H1 (cell line): ENCODE data around the gene MMP28. TPM values are rescaled to one million over a fixed set of nuclear protein-coding genes. Genes with fewer than 3 reads are reported as not detected.

ENCODE experiments used
- polyA plus RNA-seq, 7 experiments: library from polyadenylated mRNA; depleted of rRNA in 3 of 7; stranded (reverse) in 5 of 7; unstranded in 2 of 7; fragments of >200 nt in 5 of 7; fragments of 200-250 nt in 2 of 7; gene quantifications; 1 replicate in 5 of 7; 2 replicates in 1 of 7; 4 replicates in 1 of 7; pipeline versions ENCODE4 v1.2.1 to v1.2.3, GENCODE V29; 2011 to 2013; ENCODE audit warnings: missing spikeins in 2 of 7, mixed read lengths in 2 of 7
- total RNA-seq: library from RNA; stranded (reverse); fragmentation: NEBNext Ultra II Directional; extraction: Animal tissue kit (Norgen Biotek cat#: 25700); gene quantifications from 2 replicates; pipeline ENCODE4 v1.2.1, GENCODE V29; 2021

Gene MMP28
- total and polyA plus RNA-seq, 2 of the 8 experiments (the other 6 are each of a cell fraction or from before 2014, with no cell fraction given), result not detected

Other genes starting within 250 kb of the MMP28 start
- not detected in 2 replicates for gene SLFN14, start 234.8 kb downstream of the MMP28 start, total RNA-seq
- gene SLFN14, start 234.8 kb downstream of the MMP28 start, polyA plus RNA-seq (2011; rRNA removed), result 0.03 TPM in 1 of 2 replicates, not detected in the other
- gene PEX12, start 217.1 kb downstream of the MMP28 start, total RNA-seq, result 2.5 and 3.0 TPM in 2 replicates
- 4.5 and 5.9 TPM in 2 replicates for gene PEX12, start 217.1 kb downstream of the MMP28 start, polyA plus RNA-seq (2011; rRNA removed)
- gene AP2B1, start 208.3 kb downstream of the MMP28 start, total RNA-seq, result 194 and 199 TPM in 2 replicates
- 63.4 and 95.5 TPM in 2 replicates for gene AP2B1, start 208.3 kb downstream of the MMP28 start, polyA plus RNA-seq (2011; rRNA removed)
- gene RASL10B, start 64.0 kb downstream of the MMP28 start, total RNA-seq, result 21.6 and 22.8 TPM in 2 replicates
- 17.5 and 21.8 TPM in 2 replicates for gene RASL10B, start 64.0 kb downstream of the MMP28 start, polyA plus RNA-seq (2011; rRNA removed)
- 0.13 TPM in 1 of 2 replicates, not detected in the other for gene GAS2L2, start 42.4 kb downstream of the MMP28 start, total RNA-seq
- 0.09 TPM in 2 replicates for gene GAS2L2, start 42.4 kb downstream of the MMP28 start, polyA plus RNA-seq (2011; rRNA removed)
- not detected in 2 replicates for gene C17orf50, start 34.8 kb downstream of the MMP28 start, total RNA-seq
- 0.08 and 0.12 TPM in 2 replicates for gene C17orf50, start 34.8 kb downstream of the MMP28 start, polyA plus RNA-seq (2011; rRNA removed)
- 323 and 338 TPM in 2 replicates for gene TAF15, start 13.8 kb upstream of the MMP28 start, total RNA-seq
- gene TAF15, start 13.8 kb upstream of the MMP28 start, polyA plus RNA-seq (2011; rRNA removed), result 62.8 and 80.1 TPM in 2 replicates
- gene HEATR9, start 73.2 kb upstream of the MMP28 start, total RNA-seq, result not detected in 2 replicates
- gene HEATR9, start 73.2 kb upstream of the MMP28 start, polyA plus RNA-seq (2011; rRNA removed), result not detected in 2 replicates
- not detected in 2 replicates for gene CCL5, start 84.7 kb upstream of the MMP28 start, total RNA-seq
- gene CCL5, start 84.7 kb upstream of the MMP28 start, polyA plus RNA-seq (2011; rRNA removed), result not detected in 2 replicates
- 4.8 and 7.3 TPM in 2 replicates for gene RDM1, start 135.1 kb upstream of the MMP28 start, total RNA-seq
- gene RDM1, start 135.1 kb upstream of the MMP28 start, polyA plus RNA-seq (2011; rRNA removed), result 6.2 and 9.7 TPM in 2 replicates
- not detected in 2 replicates for gene LYZL6, start 148.1 kb upstream of the MMP28 start, total RNA-seq
- gene LYZL6, start 148.1 kb upstream of the MMP28 start, polyA plus RNA-seq (2011; rRNA removed), result not detected in 2 replicates
- gene CCL16, start 185.9 kb upstream of the MMP28 start, total RNA-seq, result not detected in 2 replicates
- gene CCL16, start 185.9 kb upstream of the MMP28 start, polyA plus RNA-seq (2011; rRNA removed), result not detected in 2 replicates
- not detected in 2 replicates for gene CCL14, start 191.1 kb upstream of the MMP28 start, total RNA-seq
- gene CCL14, start 191.1 kb upstream of the MMP28 start, polyA plus RNA-seq (2011; rRNA removed), result not detected in 2 replicates
- not detected in 2 replicates for gene CCL15, start 205.9 kb upstream of the MMP28 start, total RNA-seq
- not detected in 2 replicates for gene CCL15, start 205.9 kb upstream of the MMP28 start, polyA plus RNA-seq (2011; rRNA removed)
- not detected in 2 replicates for gene CCL23, start 222.3 kb upstream of the MMP28 start, total RNA-seq
- gene CCL23, start 222.3 kb upstream of the MMP28 start, polyA plus RNA-seq (2011; rRNA removed), result not detected in 2 replicates